A549 (cell line): Measurements from ENCODE around the gene KLF16. TPM values are rescaled to one million over a fixed set of nuclear protein-coding genes. Genes with fewer than 3 reads are reported as not detected.

ENCODE experiments used
- ATAC-seq, 2 experiments: fragments of 200-7000 bp in 1 of 2; fragments of >200 bp in 1 of 2; cut with Nextera tagmentation in 1 of 2; cut with Tn5 transposase in 1 of 2; 3 replicates each; pipeline versions ENCODE4 v1.8.0 to v1.9.1; 2018 to 2020; ENCODE audit warnings: mild to moderate bottlenecking in 1 of 2, moderate library complexity in 1 of 2
- CTCF ChIA-PET: fragments of 300-600 bp; sonication (Branson Sonifier 250); formaldehyde crosslinking; extraction: SDS; loops from one replicate; lab custom pipeline; 2021; ENCODE audit warnings: antibody characterized with exemption, inconsistent platforms; lab: Yijun Ruan, JAX
- POLR2A ChIA-PET: fragments of 350-600 bp; formaldehyde crosslinking; extraction: SDS; loops from one replicate; lab custom pipeline; 2021; ENCODE audit warnings: antibody characterized with exemption, inconsistent platforms; lab: Yijun Ruan, JAX
- DNase-seq, 2 experiments: peaks; one replicate each; pipeline versions ENCODE4 v3.0.0 to v3.0.0-alpha.2; 2011 to 2016; ENCODE audit warnings: low read depth in 1 of 2, low spot score in 1 of 2
- FAIRE-seq: peaks from 2 replicates; lab custom pipeline; 2011; peaks lifted over from hg19 to GRCh38; lab: Jason Lieb, UNC
- H3K27ac ChIP-seq, 2 experiments: fragments of >200 bp; sonication (Bioruptor Twin); formaldehyde crosslinking; 3 replicates each; pipeline ENCODE4 v1.5.1; 2016 to 2017
- H3K4me1 ChIP-seq: fragments of >200 bp; sonication (Bioruptor Twin); formaldehyde crosslinking; 3 replicates; pipeline ENCODE4 v1.6.1; 2016
- H3K4me2 ChIP-seq: fragments of >200 bp; sonication (Bioruptor Twin); formaldehyde crosslinking; 3 replicates; pipeline ENCODE4 v1.6.1; 2016
- H3K4me3 ChIP-seq: fragments of >200 bp; sonication (Bioruptor Twin); formaldehyde crosslinking; 3 replicates; pipeline ENCODE4 v1.5.1; 2016
- H3K9me3 ChIP-seq: fragments of >200 bp; sonication (Bioruptor Twin); formaldehyde crosslinking; 3 replicates; pipeline ENCODE4 v1.6.1; 2016
- CBX8 ChIP-seq: fragments of 200-600 bp; sonication (generic); IDR thresholded peaks from 2 replicates; pipeline ENCODE4 v1.6.1; 2016
- CHD2 ChIP-seq: fragments of 150-350 bp; IDR thresholded peaks from 2 replicates; pipeline ENCODE4 v1.6.1; 2014; ENCODE audit warnings: low read length; ENCODE audit not compliant: partially characterized antibody
- EHMT2 ChIP-seq: fragments of 200-600 bp; sonication (generic); IDR thresholded peaks from 2 replicates; pipeline ENCODE4 v1.6.1; 2016; ENCODE audit warnings: antibody characterized with exemption, low read depth, mild to moderate bottlenecking, moderate library complexity
- EP300 ChIP-seq, 2 experiments: fragments of >200 bp; sonication (Bioruptor Twin); formaldehyde crosslinking; IDR thresholded peaks; 2 replicates in 1 of 2; 3 replicates in 1 of 2; pipeline ENCODE4 v1.6.1; 2016 to 2017
- FOSL2 ChIP-seq, 2 experiments: fragments of 450-650 bp in 1 of 2; fragments of >200 bp in 1 of 2; sonication (Bioruptor Twin) in 1 of 2; formaldehyde crosslinking; IDR thresholded peaks; 2 replicates each; pipeline versions ENCODE4 v1.5.0 to v1.6.1; 2016 to 2020; ENCODE audit warnings: mild to moderate bottlenecking in 1 of 2, moderate library complexity in 1 of 2
- GATA3 ChIP-seq: IDR thresholded peaks from 2 replicates; pipeline ENCODE4 v1.6.1; 2012; ENCODE audit warnings: borderline replicate concordance
- HOXB13 ChIP-seq: fragments of 250-450 bp; sonication (Bioruptor Pico); IDR thresholded peaks from 2 replicates; pipeline ENCODE4 v1.5.0; 2020; ENCODE audit warnings: low read depth, mild to moderate bottlenecking, moderate library complexity
- JUN ChIP-seq, 2 experiments: fragments of >200 bp; sonication (Bioruptor Twin); formaldehyde crosslinking; IDR thresholded peaks; 2 replicates in 1 of 2; 3 replicates in 1 of 2; pipeline ENCODE4 v1.6.1; 2016 to 2017
- MAZ ChIP-seq: fragments of 150-350 bp; IDR thresholded peaks from 2 replicates; pipeline ENCODE4 v1.6.1; 2014; ENCODE audit warnings: antibody characterized with exemption, low read depth, low read length, borderline replicate concordance
- MYC ChIP-seq: IDR thresholded peaks from 2 replicates; pipeline ENCODE4 v1.6.1; 2012; ENCODE audit warnings: mild to moderate bottlenecking, inconsistent platforms, low read length, improper control_type of control experiment, borderline replicate concordance
- NPAS2 ChIP-seq: fragments of 250-450 bp; sonication (Bioruptor Pico); IDR thresholded peaks from 2 replicates; pipeline ENCODE4 v1.8.0; 2022; ENCODE audit warnings: mild to moderate bottlenecking, moderate library complexity, borderline replicate concordance
- RAD21 ChIP-seq, 2 experiments: fragments of >200 bp in 1 of 2; sonication (Bioruptor Twin) in 1 of 2; formaldehyde crosslinking in 1 of 2; IDR thresholded peaks in 1 of 2; conservative IDR thresholded peaks in 1 of 2; 2 replicates in 1 of 2; 3 replicates in 1 of 2; pipeline ENCODE4 v1.6.1; 2012 to 2018; ENCODE audit warnings: inconsistent platforms in 1 of 2
- RARB ChIP-seq: fragments of 250-450 bp; sonication (Bioruptor Pico); IDR thresholded peaks from 2 replicates; pipeline ENCODE4 v1.8.0; 2021; ENCODE audit warnings: mild to moderate bottlenecking, moderate library complexity
- RCOR1 ChIP-seq: fragments of 150-350 bp; IDR thresholded peaks from 2 replicates; pipeline ENCODE4 v1.6.1; 2014; ENCODE audit warnings: antibody characterized with exemption, low read length, low read depth
- RNF2 ChIP-seq: fragments of 200-600 bp; sonication (generic); IDR thresholded peaks from 2 replicates; pipeline ENCODE4 v1.6.1; 2016; ENCODE audit warnings: low read depth, mild to moderate bottlenecking, antibody characterized with exemption, moderate library complexity, borderline replicate concordance
- SMC3 ChIP-seq: fragments of >200 bp; sonication (Bioruptor Twin); formaldehyde crosslinking; IDR thresholded peaks from 3 replicates; pipeline ENCODE4 v1.6.1; 2018; ENCODE audit warnings: inconsistent platforms
- TFCP2L1 ChIP-seq: fragments of 250-450 bp; sonication (Bioruptor Pico); IDR thresholded peaks from 2 replicates; pipeline ENCODE4 v1.5.0; 2021; ENCODE audit warnings: mild to moderate bottlenecking
- TP53 ChIP-seq: fragments of 250-450 bp; sonication (Bioruptor Pico); IDR thresholded peaks from 2 replicates; pipeline ENCODE4 v1.5.0; 2021; ENCODE audit warnings: mild to moderate bottlenecking, moderate library complexity
- ZC3H11A ChIP-seq: fragments of 450-650 bp; IDR thresholded peaks from 2 replicates; pipeline ENCODE4 v1.6.1; 2014; ENCODE audit warnings: antibody characterized with exemption, mild to moderate bottlenecking
- ZNF302 ChIP-seq: fragments of 250-450 bp; sonication (Bioruptor Pico); IDR thresholded peaks from 2 replicates; pipeline ENCODE4 v1.9.0; 2021; ENCODE audit warnings: inconsistent platforms, mild to moderate bottlenecking, moderate library complexity
- WGBS: methylation state at CpG from one replicate; pipeline ENCODE4 v1.1.6; 2017; ENCODE audit errors: missing lambda C conversion rate; 5-methylcytosine and 5-hydroxymethylcytosine counted together
- polyA plus RNA-seq, 4 experiments: library from polyadenylated mRNA; depleted of rRNA in 3 of 4; stranded (reverse); fragments of >200 nt; fragmentation: RNase III in 1 of 4; extraction: RNeasy Plus Mini Kit Qiagen cat#74134 plus additional on column Dnase treatment in 1 of 4; gene quantifications; 2 replicates in 3 of 4; 3 replicates in 1 of 4; pipeline ENCODE4 v1.2.3, GENCODE V29; 2011 to 2017
- TF ChIP-seq, protein P1 (sequence below): fragments of 450-650 bp; IDR thresholded peaks from 2 replicates; pipeline ENCODE4 v1.6.1; 2014; ENCODE audit warnings: antibody characterized with exemption
- TF ChIP-seq, protein P2 (sequence below): IDR thresholded peaks from 2 replicates; pipeline ENCODE4 v1.6.1; 2012; ENCODE audit warnings: low read depth, borderline replicate concordance
- TF ChIP-seq, protein P3 (sequence below): fragments of 150-350 bp; IDR thresholded peaks from 2 replicates; pipeline ENCODE4 v1.6.1; 2014; ENCODE audit warnings: low read depth, mild to moderate bottlenecking, low read length

Gene KLF16
- polyA plus RNA-seq, 2 of the 4 experiments (the other 2 are of a cell fraction), result 5.8 to 25.7 TPM

DNA sequence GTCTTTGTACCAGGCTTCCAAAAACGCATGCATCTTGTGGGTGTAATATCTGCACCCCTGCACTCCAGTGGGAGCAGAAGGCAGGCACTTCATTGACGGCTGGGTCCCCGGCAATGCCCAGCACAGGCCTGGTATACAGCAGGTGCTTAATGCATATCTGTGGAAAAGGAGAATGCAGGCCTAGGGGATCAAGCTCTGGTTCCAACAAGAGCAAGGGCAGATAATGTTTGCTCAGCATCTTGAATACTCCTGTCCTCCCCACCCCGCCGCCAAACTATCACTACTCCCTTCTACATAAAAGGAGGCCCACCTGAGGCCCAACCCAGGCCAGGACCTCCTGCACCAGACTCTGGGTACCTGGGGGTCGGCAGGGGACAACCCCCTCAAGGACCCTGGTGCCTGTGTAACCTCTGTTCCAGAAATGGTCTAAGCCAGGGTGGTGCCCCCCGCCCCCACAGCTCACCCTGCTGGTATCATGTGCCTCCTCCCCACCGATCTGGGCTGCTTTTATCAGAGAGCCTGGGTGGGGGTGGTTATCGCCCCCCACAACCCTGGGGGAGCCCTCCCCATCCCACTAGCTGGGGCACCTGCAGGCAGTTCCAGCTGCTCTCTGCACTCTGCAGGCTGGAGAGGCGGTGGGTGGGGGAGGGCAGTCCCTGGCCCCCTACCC is 4.8 kb downstream of the KLF16 start:
- ChIA-PET POLR2A (no interaction called here), CTCF (interaction anchor here (0.6 to 2.9 kb wide), 5 partner anchors 9 to 207 kb away, joined by 3 to 12 read pairs (median 3); no protein-coding TSS in a partner anchor)
- Histone ChIP-seq H3K4me2 (peak overlapping the region; percentile 99), H3K4me3 (no peak overlapping the region), H3K9me3 (no peaks in the 10 kb centered on the region), H3K27ac (peak overlapping the region; percentile 99 to 100), H3K4me1 (peaks cover 75% of the 10 kb centered on the region)
- DNase-seq (no peak), ATAC-seq (no peak), FAIRE-seq (no peak)
- WGBS, result 55% methylated on average over 6 of the region's 10 CpGs
- TF ChIP-seq RNF2, result no peak
- no peak for TF ChIP-seq MAZ
- TF ChIP-seq, protein P1, sequence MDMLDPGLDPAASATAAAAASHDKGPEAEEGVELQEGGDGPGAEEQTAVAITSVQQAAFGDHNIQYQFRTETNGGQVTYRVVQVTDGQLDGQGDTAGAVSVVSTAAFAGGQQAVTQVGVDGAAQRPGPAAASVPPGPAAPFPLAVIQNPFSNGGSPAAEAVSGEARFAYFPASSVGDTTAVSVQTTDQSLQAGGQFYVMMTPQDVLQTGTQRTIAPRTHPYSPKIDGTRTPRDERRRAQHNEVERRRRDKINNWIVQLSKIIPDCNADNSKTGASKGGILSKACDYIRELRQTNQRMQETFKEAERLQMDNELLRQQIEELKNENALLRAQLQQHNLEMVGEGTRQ, result no peak
- TF ChIP-seq JUN (IDR thresholded peaks at IDR 0.05), result no peak
- TF ChIP-seq, protein P2, sequence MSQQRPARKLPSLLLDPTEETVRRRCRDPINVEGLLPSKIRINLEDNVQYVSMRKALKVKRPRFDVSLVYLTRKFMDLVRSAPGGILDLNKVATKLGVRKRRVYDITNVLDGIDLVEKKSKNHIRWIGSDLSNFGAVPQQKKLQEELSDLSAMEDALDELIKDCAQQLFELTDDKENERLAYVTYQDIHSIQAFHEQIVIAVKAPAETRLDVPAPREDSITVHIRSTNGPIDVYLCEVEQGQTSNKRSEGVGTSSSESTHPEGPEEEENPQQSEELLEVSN, result no peak

DNA sequence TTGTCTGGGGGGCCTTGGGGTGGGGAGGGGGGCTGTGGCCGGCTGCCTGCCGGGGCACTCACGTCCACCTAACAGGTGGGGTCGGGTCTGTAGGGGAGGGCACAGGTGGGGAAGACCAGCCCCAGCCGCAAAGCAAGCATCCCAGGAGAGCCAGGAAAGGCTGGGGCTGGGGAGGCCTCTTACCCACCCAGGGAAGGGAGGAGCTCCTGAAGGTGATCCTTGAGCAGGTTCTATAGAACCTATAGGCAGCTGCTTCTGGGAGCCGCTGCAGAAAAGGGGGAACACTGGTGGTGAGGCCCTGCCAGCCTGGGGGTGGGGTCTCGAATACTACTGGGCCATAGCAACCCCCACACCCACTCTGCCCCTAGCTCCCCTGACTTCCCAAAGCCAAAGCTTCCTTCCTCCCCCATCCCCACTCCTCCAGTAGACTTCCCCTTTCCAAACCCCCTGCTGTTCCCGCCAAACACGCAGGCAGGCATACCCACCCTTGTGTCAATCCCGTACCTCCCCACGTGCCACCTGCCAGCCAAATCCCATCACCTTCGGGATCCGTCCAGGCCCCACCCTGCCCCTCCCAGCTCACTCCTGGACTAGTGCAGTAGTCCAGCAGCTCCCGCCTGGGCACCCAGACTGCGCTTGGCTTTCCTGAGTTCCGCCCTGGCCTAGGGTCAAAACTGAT is 5.6 kb downstream of the KLF16 start:
- WGBS, result 26% methylated on average over 12 of the region's 16 CpGs
- no peak for ATAC-seq
- Histone ChIP-seq H3K4me1 (peaks cover 82% of the 10 kb centered on the region), H3K4me2 (peak overlapping the region; percentile 99), H3K27ac (peak overlapping the region; percentile 95 to 100), H3K9me3 (no peaks in the 10 kb centered on the region), H3K4me3 (peak overlapping the region; percentile 35)
- ChIA-PET CTCF (interaction anchor here (0.9 to 2.9 kb wide), 4 partner anchors 9 to 206 kb away, joined by 3 to 12 read pairs (median 7); no protein-coding TSS in a partner anchor), POLR2A (no interaction called here)
- DNase-seq, result no peak
- no peak for FAIRE-seq
- no peak for TF ChIP-seq HOXB13 (CRISPR knock-in tag)
- no peak for TF ChIP-seq CHD2
- no peak for TF ChIP-seq RARB (CRISPR knock-in tag)
- TF ChIP-seq GATA3, result 0 out of 2 replicates have a peak, but pooled peaks have one; percentile 6
- no peak for TF ChIP-seq MYC

DNA sequence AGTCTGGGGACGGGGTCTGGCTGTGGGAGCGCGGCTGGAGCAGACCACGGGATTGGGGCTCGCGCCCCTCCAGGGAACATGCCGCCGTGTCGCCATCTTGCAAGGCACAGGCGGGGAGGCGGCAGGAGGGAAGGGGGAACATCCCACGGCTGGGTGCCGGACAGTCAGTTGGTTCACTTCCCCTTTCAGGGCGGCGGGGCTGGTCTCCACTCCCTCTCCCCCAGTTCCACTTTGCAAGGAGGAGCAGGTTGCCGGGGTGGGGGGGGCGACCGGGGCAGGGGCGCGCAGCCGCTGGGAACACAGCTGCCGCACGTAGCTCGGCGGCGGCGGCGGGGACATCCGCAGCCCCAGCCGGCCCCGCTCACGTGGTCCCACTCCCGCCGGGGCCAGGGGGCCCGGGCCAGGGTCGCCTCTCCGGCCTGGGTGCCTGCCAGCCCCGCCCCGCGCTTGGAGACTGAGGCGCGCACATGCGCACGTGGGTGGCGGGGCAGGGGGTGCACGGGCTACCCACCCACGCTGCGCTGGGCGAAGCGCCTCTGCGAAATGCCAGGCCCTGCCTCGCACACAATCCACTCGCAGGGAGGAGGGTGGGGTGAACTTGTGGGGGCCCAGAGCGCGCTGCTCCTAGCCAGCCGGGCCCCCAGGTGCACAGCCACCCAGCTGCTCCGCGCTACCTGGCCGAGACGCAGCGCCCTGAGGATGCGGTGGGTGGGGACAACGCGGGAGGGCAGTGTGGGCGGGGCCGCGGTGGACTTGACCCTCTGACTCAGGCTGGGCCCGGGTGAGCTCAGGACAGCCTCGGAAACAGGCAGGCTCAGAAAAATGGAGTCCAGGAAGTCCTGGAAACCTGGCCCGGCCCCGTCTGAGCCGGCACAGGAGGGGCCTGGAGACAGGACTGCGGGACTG is 6.4 kb downstream of the KLF16 start:
- peak; percentile 35 to 49 for ATAC-seq
- ChIA-PET CTCF (interaction anchor here (0.6 to 2.9 kb wide), 6 partner anchors 8 to 200 kb away, joined by 3 to 12 read pairs (median 4); no protein-coding TSS in a partner anchor), POLR2A (no interaction called here)
- H3K4me1 ChIP-seq, result peaks cover 87% of the 10 kb centered on the region
- H3K9me3 ChIP-seq, result no peaks in the 10 kb centered on the region
- WGBS, result 53% methylated on average over 21 of the region's 73 CpGs
- TF ChIP-seq MAZ (no peak), ZNF302 (CRISPR knock-in tag) (no peak), FOSL2 (IDR thresholded peaks at IDR 0.05) (no peak), FOSL2 (CRISPR knock-in tag; IDR thresholded peaks at IDR 0.05) (peak; percentile 47), GATA3 (0 out of 2 replicates have a peak, but pooled peaks have one; percentile 19)
- H3K4me2 ChIP-seq, result peak overlapping the region; percentile 99
- peak overlapping the region; percentile 35 for H3K4me3 ChIP-seq
- H3K27ac ChIP-seq, result peak overlapping the region; percentile 95 to 100
- peak; percentile 71 to 87 for DNase-seq
- no peak for FAIRE-seq

DNA sequence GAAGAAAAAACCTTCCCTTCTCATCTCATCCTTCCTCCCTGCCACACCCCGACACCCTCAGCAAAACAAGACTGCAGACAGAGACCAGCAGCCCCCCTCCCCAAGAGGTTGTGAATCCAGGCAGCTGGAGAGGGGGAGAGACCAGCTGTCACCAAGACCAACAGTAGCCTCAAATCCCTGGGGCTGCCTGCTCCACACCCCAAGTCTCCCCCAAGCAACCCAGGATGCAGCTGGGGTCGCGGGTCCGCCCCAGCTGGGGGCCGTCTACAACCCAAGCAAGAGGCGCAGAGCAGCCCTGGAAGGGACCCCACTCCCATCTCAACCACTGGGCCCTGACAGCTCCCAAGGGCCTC is 7.1 kb downstream of the KLF16 start:
- no peak for DNase-seq
- POLR2A ChIA-PET, result no interaction called here
- 86% methylated on average over 1 of the region's 6 CpGs for WGBS
- Histone ChIP-seq H3K9me3 (no peaks in the 10 kb centered on the region), H3K27ac (peak overlapping the region; percentile 75 to 100), H3K4me1 (peaks cover 87% of the 10 kb centered on the region), H3K4me3 (no peak overlapping the region), H3K4me2 (peak overlapping the region; percentile 99)
- no peak for FAIRE-seq
- ATAC-seq, result no peak
- CTCF ChIA-PET, result interaction anchor here (1.4 to 2.9 kb wide), 4 partner anchors 7 to 19 kb away, joined by 4 to 12 read pairs (median 8); no protein-coding TSS in a partner anchor
- TF ChIP-seq NPAS2 (CRISPR knock-in tag), result no peak
- no peak for TF ChIP-seq EP300 (IDR thresholded peaks at IDR 0.05)
- TF ChIP-seq, protein P3, sequence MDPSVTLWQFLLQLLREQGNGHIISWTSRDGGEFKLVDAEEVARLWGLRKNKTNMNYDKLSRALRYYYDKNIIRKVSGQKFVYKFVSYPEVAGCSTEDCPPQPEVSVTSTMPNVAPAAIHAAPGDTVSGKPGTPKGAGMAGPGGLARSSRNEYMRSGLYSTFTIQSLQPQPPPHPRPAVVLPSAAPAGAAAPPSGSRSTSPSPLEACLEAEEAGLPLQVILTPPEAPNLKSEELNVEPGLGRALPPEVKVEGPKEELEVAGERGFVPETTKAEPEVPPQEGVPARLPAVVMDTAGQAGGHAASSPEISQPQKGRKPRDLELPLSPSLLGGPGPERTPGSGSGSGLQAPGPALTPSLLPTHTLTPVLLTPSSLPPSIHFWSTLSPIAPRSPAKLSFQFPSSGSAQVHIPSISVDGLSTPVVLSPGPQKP, result no peak
- TF ChIP-seq CBX8, result no peak
- TF ChIP-seq RAD21 (conservative IDR thresholded peaks at IDR 0.05 in 1 of 2, IDR thresholded peaks at IDR 0.05 in 1 of 2), result no peak
- TF ChIP-seq TFCP2L1 (CRISPR knock-in tag), result no peak
- TF ChIP-seq FOSL2 (IDR thresholded peaks at IDR 0.05), result no peak
- TF ChIP-seq FOSL2 (CRISPR knock-in tag; IDR thresholded peaks at IDR 0.05), result no peak
- TF ChIP-seq TP53 (CRISPR knock-in tag), result no peak
- no peak for TF ChIP-seq GATA3
- no peak for TF ChIP-seq EHMT2
- no peak for TF ChIP-seq RCOR1
- TF ChIP-seq ZC3H11A, result no peak
- TF ChIP-seq SMC3, result no peak
